GM19438 (cell line): ENCODE results near the gene DCHS2.
"Not testable (repeated sequence)": the region's sequence is repeated elsewhere in the genome, so short reads cannot be mapped to it uniquely, and the experiment has no call there.

Experiments used
- ATAC-seq: cut with Tn5 transposase; IDR thresholded peaks from one replicate; pipeline ENCODE4 v1.9.1; 2021; ENCODE audit warnings: low read depth; ENCODE audit not compliant: unreplicated experiment

The DCHS2 gene

DNA sequence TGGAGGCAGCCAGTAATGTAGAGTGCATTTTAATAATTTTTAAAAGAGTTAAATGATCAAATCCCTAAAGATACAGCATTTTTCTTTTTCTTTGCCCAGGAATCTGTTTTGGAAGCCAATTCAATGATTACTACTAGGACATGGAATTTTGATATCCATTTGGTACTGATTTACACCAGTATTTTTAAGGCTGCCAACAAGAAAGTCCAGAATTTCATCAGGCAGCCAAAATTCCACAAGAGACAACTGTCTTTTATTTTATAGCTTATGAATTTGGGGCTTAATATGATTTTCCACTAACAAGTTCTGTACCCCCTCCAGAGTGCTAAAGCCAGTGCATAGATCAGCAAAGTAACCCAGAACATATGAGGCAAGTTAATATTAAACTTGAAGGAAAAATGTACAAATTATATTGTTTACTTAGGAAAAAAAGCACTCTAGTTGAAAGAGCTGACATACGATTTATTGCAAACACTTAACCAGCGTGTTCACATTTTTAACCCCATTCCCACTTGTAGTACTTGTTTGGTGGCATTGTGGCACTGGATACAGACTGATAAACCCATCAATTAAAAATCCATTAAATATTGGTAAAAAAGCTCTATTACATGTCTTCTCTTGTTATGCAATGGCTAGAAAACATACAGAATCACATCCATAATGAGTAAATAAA is 259.7 kb downstream of the DCHS2 start:
- no peak for ATAC-seq

DNA sequence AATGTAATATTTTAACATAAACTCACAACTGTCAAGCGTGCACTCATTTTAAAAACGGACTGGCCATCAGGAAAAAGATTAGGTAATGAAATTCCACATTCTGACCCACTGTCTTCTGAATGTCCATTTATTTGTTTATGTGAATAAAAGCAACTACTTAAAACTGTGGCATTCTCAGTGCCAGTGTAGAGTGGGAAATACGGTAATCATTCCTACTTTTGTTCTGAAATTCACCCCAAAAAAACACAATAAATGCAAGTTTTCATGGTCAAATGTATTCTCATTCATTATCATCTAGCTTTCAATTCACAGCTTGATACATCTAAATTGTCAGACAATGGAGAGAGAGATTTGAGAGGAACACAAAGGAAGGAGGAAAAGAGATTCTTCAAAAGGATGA is 260.9 kb downstream of the DCHS2 start:
- ATAC-seq, result no peak

DNA sequence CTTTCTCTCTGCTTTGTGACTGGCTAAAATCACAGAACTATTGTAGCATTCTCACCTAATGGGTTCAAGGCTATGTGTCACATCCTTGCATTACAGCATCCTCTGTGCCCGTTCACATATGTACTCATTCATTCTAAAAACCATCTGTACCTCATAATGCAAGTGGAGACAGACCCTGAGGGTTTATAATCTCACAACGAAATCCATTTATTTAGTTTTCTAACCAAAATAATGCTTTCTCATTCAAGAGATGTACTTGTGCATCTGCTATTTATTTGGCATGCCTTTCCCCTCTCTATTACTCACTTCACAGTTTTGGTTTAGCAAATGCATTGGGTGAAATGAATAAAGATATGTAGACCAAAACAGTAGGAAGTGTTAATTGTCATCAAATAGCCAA is 261.5 kb downstream of the DCHS2 start:
- ATAC-seq, result no peak

- no peak for ATAC-seq
Observed at GRCh38 chr4:154222875-154223274, 268.7 kb downstream of the DCHS2 start.

- ATAC-seq, result no peak
Observed at GRCh38 chr4:154218051-154218450, 273.5 kb downstream of the DCHS2 start.

DNA sequence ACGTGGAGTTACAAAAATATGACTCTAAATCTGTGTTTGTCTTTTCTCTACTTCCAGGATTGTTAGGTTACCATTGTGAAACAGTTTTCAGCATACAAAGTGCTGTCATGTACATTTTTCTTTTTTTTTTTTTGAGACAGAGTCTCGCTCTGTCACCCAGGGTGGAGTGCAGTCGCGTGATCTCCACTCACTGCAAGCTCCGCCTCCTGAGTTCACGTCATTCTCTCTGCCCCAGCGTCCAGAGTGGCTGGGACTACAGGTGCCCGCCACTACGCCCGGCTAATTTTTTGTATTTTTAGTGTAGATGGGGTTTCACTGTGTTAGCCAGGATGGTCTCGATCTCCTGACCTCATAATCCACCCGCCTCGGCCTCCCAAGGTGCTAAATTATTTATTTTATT is 274.2 kb downstream of the DCHS2 start:
- not testable (repeated sequence) for ATAC-seq

DNA sequence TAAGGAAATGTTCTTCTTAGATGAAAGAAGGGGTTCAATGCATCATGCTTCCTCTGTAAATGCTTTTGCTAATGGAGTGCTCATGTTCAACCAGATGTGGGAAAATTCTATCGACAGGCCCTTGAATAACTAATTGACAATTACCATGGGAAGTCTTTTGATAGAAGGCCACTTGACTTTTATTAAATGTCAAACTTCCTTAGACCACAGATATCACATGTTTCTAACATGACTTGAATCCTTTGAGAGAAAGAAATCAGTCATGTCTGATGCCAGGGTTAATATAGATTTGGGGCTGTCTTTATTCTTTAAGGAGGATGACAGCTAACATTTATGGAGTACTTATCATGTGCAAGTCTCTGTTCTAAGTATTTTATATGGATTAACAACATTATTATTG is 280.1 kb downstream of the DCHS2 start:
- ATAC-seq, result no peak

DNA sequence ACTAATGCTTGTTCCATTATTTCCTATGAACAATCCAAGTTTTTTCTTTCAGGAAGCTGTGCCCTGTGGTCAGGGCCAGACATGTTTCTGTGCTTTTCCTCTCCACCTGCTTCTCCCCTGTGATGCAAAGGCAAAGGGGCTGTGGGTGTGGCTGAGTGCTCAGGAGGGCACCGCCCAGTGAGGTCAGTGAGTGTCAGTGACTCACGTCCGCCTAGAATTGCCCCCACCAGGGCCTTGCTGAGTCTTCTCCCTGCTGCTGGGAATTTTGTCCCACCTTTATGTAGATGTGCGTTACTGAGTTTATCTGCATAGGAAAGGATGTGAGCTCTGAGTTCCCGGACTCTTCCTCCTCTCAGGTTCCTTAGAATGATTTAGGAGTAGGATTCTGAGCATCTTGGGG is 283.2 kb downstream of the DCHS2 start:
- no peak for ATAC-seq

DNA sequence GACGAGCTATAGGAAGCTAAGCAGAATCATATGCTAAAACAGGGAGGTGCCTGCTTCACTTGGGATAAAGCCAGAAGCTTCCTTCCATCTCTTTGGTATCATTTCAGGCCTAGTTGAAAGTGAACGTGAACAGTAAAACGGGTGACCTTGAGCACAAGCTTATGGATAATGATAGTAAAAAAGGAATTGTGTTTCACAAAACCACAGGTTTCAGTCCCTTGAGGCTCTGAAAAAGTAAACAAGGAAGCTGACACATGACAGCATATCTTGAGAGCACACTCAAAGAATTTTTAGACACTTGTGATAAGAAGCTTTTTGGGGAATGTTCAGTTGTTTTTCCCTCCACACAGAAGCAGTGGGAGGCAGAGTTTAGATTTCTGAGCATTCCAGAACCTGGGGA is 286.1 kb downstream of the DCHS2 start:
- no peak for ATAC-seq

GRCh38 chr4:154194649-154195048 is 296.9 kb downstream of the DCHS2 start:
- ATAC-seq, result no peak

DNA sequence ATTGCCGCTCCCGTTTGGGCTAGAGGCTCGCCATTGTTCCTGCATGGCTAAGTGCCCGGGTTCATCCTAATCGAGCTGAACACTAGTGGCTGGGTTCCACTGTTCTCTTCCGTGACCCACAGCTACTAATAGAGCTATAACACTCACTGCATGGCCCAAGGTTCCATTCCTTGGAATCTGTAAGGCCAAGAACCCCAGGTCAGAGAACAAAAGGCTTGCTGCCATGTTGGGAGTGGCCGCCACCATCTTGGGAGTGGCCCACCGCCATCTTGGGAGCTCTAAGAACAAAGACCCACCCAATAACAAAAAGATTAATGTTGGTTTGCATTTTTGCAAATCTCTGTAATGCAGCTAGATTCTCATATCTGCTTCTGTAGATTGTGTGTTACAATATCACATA is 299.0 kb downstream of the DCHS2 start:
- no peak for ATAC-seq

DNA sequence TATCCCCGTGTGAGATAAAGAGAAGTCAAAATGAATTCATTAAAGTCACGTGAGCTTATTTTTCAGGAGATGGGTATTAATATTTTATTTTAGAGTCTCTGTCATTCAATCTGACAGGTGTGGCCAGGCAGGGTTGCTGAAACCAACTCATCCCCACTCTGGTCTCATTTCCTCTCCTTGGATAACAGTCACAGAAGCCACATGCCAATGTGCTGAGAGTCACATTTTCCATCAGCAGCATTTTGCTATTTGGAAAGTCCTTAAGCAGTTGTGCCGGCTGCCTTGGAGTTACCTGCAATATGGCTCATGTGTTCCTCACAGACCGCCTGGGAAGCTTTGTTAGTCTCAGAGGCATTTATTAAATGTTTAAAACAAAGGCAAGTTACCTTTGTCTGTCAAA is 302.3 kb downstream of the DCHS2 start:
- ATAC-seq, result no peak

DNA sequence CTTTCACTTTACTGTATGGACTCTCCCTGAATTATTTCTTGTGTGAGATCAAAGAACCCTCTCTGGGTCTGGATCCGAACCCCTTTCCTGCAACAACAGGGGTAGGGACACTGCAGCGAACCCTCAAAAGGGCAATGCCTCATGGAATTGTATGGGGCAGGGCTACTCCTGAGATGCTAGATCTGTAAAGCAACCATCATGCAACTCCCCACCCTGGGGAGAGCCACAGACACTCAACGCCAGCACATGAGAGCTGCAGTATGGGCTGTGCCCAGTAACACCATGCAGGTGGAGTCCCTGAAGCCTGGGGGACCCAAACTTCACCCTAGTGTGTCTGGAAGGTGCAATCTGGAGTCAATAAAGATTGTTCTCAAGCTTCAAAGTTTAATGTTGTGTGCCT is 304.7 kb downstream of the DCHS2 start:
- no peak for ATAC-seq

GRCh38 chr4:154186035-154186434 is 305.6 kb downstream of the DCHS2 start:
- ATAC-seq, result no peak

DNA sequence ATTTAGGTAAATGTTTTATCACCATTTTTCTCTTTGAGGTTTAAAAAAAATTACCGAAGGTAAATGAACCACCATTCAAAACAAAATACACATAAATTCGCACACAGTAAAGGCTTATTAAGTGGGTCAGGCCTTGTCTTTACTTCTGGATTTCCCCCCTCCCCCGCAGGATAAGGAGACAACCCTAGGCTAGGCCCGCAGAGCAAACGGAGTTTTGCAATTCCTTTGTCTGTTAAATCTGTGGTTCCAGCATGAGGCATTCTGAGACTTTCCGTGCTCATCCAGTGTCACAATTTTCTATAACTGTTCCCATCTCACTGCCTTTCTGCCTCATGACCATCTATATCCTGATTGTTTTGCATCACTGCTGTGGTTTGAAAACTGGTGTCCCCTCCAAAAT is 307.4 kb downstream of the DCHS2 start:
- no peak for ATAC-seq

GRCh38 chr4:154183264-154183663 is 308.3 kb downstream of the DCHS2 start:
- ATAC-seq, result no peak
